IPS-15b (cell line): ENCODE results near the gene SMC1B.
"Not testable (repeated sequence)": the region's sequence is repeated elsewhere in the genome, so short reads cannot be mapped to it uniquely, and the experiment has no call there.

Experiments
- H3K27me3 ChIP-seq: one replicate; pipeline ENCODE4 v1.6.1; 2013; ENCODE audit warnings: low read length; ENCODE audit not compliant: control insufficient read depth, insufficient read depth
- H3K36me3 ChIP-seq: one replicate; pipeline ENCODE4 v1.6.1; 2013; ENCODE audit warnings: low read length; ENCODE audit not compliant: control insufficient read depth, insufficient read depth
- H3K4me1 ChIP-seq: one replicate; pipeline ENCODE4 v1.6.1; 2013; ENCODE audit warnings: mild to moderate bottlenecking, low read length; ENCODE audit not compliant: control insufficient read depth, insufficient read depth
- H3K4me3 ChIP-seq: one replicate; pipeline ENCODE4 v1.5.1; 2013; ENCODE audit warnings: low read depth, low read length
- H3K9ac ChIP-seq: one replicate; pipeline ENCODE4 v1.6.1; 2013; ENCODE audit warnings: low read depth, mild to moderate bottlenecking, low read length
- H3K9me3 ChIP-seq: one replicate; pipeline ENCODE4 v1.6.1; 2013; ENCODE audit warnings: mild to moderate bottlenecking, low read length; ENCODE audit not compliant: control insufficient read depth, insufficient read depth

SMC1B gene

GRCh38 chr22:45413013-45413367 is 409 bp downstream of the SMC1B start:
- Histone ChIP-seq H3K4me3 (peak overlapping the region; percentile 60), H3K9me3 (no peaks in the 10 kb centered on the region), H3K9ac (no peak overlapping the region), H3K27me3 (peaks cover 18% of the 10 kb centered on the region), H3K4me1 (no peaks in the 10 kb centered on the region), H3K36me3 (no peaks in the 10 kb centered on the region)

GRCh38 chr22:45407793-45408192 is 5.6 kb downstream of the SMC1B start:
- Histone ChIP-seq H3K27me3 (peaks cover 4% of the 10 kb centered on the region), H3K9ac (no peak overlapping the region), H3K9me3 (no peaks in the 10 kb centered on the region), H3K36me3 (no peaks in the 10 kb centered on the region), H3K4me1 (no peaks in the 10 kb centered on the region), H3K4me3 (no peak overlapping the region)

- no peak overlapping the region for H3K9ac ChIP-seq
- H3K4me3 ChIP-seq = no peak overlapping the region
- no peaks in the 10 kb centered on the region for H3K36me3 ChIP-seq
- no peaks in the 10 kb centered on the region for H3K4me1 ChIP-seq
- H3K27me3 ChIP-seq = no peaks in the 10 kb centered on the region
- no peaks in the 10 kb centered on the region for H3K9me3 ChIP-seq
Measured at GRCh38 chr22:45402466-45402985, 10.9 kb downstream of the SMC1B start.

GRCh38 chr22:45399712-45400445 is 13.5 kb downstream of the SMC1B start:
- Histone ChIP-seq H3K9ac (no peak overlapping the region), H3K4me3 (no peak overlapping the region), H3K4me1 (no peaks in the 10 kb centered on the region), H3K36me3 (no peaks in the 10 kb centered on the region), H3K27me3 (no peaks in the 10 kb centered on the region), H3K9me3 (no peaks in the 10 kb centered on the region)

- no peaks in the 10 kb centered on the region for H3K36me3 ChIP-seq
- H3K27me3 ChIP-seq = no peaks in the 10 kb centered on the region
- H3K4me3 ChIP-seq = no peak overlapping the region
- H3K9me3 ChIP-seq = no peaks in the 10 kb centered on the region
- H3K4me1 ChIP-seq = no peaks in the 10 kb centered on the region
- no peak overlapping the region for H3K9ac ChIP-seq
Measured at GRCh38 chr22:45398214-45398613, 15.2 kb downstream of the SMC1B start.

- H3K9ac ChIP-seq = no peak overlapping the region
- H3K36me3 ChIP-seq = no peaks in the 10 kb centered on the region
- no peaks in the 10 kb centered on the region for H3K4me1 ChIP-seq
- H3K4me3 ChIP-seq = no peak overlapping the region
- no peaks in the 10 kb centered on the region for H3K27me3 ChIP-seq
- no peaks in the 10 kb centered on the region for H3K9me3 ChIP-seq
Measured at GRCh38 chr22:45397806-45398205, 15.6 kb downstream of the SMC1B start.

GRCh38 chr22:45389546-45389945 is 23.9 kb downstream of the SMC1B start:
- Histone ChIP-seq H3K27me3 (no peaks in the 10 kb centered on the region), H3K4me1 (no peaks in the 10 kb centered on the region), H3K9me3 (no peaks in the 10 kb centered on the region), H3K9ac (no peak overlapping the region), H3K4me3 (no peak overlapping the region), H3K36me3 (no peaks in the 10 kb centered on the region)

GRCh38 chr22:45381348-45381747 is 32.1 kb downstream of the SMC1B start:
- Histone ChIP-seq H3K4me1 (no peaks in the 10 kb centered on the region), H3K27me3 (no peaks in the 10 kb centered on the region)

GRCh38 chr22:45376703-45377102 is 36.7 kb downstream of the SMC1B start:
- Histone ChIP-seq H3K36me3 (no peaks in the 10 kb centered on the region), H3K4me1 (no peaks in the 10 kb centered on the region), H3K9me3 (no peaks in the 10 kb centered on the region), H3K9ac (no peak overlapping the region), H3K27me3 (no peaks in the 10 kb centered on the region), H3K4me3 (no peak overlapping the region)

More at GRCh38 chr22:45381348-45381747, 32.1 kb downstream of the SMC1B start:
- Histone ChIP-seq H3K36me3 (no peaks in the 10 kb centered on the region), H3K9ac (no peak overlapping the region), H3K9me3 (no peaks in the 10 kb centered on the region), H3K4me3 (no peak overlapping the region)

- Histone ChIP-seq H3K36me3 (no peaks in the 10 kb centered on the region), H3K9ac (no peak overlapping the region), H3K4me1 (no peaks in the 10 kb centered on the region), H3K27me3 (no peaks in the 10 kb centered on the region), H3K9me3 (no peaks in the 10 kb centered on the region), H3K4me3 (no peak overlapping the region)
Measured at GRCh38 chr22:45376009-45376408, 37.4 kb downstream of the SMC1B start.

- not testable (repeated sequence) for H3K4me3 ChIP-seq, H3K9ac ChIP-seq, H3K9me3 ChIP-seq, H3K27me3 ChIP-seq, H3K4me1 ChIP-seq, H3K36me3 ChIP-seq
Measured at GRCh38 chr22:45373592-45373991, 39.8 kb downstream of the SMC1B start.

GRCh38 chr22:45366713-45367112 is 46.7 kb downstream of the SMC1B start:
- no peaks in the 10 kb centered on the region for H3K9me3 ChIP-seq
- H3K36me3 ChIP-seq = no peaks in the 10 kb centered on the region
- H3K9ac ChIP-seq = no peak overlapping the region
- H3K27me3 ChIP-seq = no peaks in the 10 kb centered on the region
- no peak overlapping the region for H3K4me3 ChIP-seq
- no peaks in the 10 kb centered on the region for H3K4me1 ChIP-seq
